Thyroid gland (tissue), 4 donors: ENCODE data around the gene TMEM208.

ENCODE experiments used
- POLR2A ChIP-seq, 2 donors: fragments of 450-650 bp; IDR thresholded peaks; one replicate each; pipeline ENCODE4 v1.6.1; 2017; ENCODE audit warnings: antibody characterized with exemption in 2 of 2, mild to moderate bottlenecking in 2 of 2, moderate library complexity in 1 of 2
- TF ChIP-seq, protein P1 (sequence below), 6 experiments: fragments of 200-600 bp in 3 of 6; fragments of 450-650 bp in 3 of 6; sonication (generic) in 3 of 6; IDR thresholded peaks; one replicate each; pipeline ENCODE4 v1.5.1; 2016 to 2019; ENCODE audit warnings: antibody characterized with exemption in 6 of 6, mild to moderate bottlenecking in 2 of 6, inconsistent platforms in 1 of 6, moderate library complexity in 1 of 6

DNA sequence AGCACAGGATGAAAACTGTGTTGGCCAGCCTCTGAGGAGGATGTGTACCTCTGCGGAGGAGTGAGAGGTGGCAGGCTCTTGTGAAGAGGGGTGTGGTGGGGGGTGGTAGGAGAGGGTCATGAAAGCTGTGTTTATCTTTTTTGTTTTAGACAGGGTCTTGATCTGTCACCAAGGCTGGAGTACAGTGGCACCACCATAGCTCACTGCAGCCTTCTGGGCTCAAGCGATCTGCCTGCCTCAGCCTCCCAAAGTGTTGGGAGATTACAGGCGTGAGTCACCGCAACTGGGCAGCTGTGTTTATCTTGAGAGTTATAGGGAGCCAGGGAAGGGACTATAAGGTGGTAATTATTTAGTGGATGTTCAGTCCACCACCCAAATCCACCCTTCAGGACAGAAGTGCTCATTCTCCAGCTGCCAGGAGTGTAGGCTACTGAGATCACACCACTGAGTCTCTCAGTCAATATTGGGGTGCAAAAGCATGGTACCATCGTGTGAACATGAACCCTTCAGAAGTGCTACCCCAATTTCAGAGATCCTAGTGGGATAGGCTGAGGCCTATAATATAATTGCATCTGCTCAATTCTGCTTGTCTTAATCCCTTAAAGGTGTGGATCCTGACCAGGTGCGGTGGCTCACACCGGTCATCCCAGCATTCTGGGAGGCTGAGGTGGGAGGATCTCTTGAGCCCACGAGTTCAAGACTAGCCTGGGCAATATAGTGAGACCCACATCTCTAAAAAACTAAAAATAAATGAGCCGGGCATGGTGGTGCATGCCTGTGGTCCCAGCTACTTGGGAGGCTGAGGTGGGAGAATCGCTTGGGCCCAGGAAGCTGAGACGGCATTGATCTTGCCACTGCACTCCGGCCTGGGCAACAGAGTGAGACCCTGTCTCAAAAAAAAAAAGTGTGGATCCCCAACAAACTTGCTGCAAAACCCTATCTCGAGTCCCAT lies 36.2 kb upstream of the TMEM208 start:
- TF ChIP-seq, protein P1, sequence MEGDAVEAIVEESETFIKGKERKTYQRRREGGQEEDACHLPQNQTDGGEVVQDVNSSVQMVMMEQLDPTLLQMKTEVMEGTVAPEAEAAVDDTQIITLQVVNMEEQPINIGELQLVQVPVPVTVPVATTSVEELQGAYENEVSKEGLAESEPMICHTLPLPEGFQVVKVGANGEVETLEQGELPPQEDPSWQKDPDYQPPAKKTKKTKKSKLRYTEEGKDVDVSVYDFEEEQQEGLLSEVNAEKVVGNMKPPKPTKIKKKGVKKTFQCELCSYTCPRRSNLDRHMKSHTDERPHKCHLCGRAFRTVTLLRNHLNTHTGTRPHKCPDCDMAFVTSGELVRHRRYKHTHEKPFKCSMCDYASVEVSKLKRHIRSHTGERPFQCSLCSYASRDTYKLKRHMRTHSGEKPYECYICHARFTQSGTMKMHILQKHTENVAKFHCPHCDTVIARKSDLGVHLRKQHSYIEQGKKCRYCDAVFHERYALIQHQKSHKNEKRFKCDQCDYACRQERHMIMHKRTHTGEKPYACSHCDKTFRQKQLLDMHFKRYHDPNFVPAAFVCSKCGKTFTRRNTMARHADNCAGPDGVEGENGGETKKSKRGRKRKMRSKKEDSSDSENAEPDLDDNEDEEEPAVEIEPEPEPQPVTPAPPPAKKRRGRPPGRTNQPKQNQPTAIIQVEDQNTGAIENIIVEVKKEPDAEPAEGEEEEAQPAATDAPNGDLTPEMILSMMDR (IDR thresholded peaks at IDR 0.05), result no peak
- no peak for TF ChIP-seq POLR2A (IDR thresholded peaks at IDR 0.05)
